Measurements from ENCODE around the gene TRIM63.
"Not testable (repeated sequence)": the region's sequence is repeated elsewhere in the genome, so short reads cannot be mapped to it uniquely, and the experiment has no call there.

TRIM63 gene

DNA sequence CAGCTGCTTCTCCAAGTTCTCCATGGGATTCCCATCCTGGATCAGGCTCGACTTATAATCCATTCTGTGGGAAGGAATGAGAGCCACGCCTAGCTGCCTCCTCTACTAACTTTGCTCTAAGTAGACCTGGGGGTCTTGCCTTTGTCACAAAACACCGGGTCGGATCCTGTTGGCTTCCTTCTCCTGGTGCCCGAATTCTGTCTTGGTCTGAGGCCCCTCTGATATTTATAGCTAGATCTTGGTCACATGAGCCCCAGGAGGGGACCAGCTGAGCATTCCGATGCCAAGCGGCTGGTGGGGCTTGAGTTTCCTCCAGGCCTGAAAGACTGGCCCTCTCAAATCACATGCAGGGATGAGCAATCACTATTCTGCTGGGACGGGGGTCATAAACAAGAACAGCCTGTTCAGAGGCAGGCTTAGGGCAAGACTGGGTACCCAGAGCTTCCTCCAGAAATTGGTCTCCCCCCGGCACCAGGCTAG, at the start of gene TRIM63:
Gene TRIM63, minus strand, starts transcription at position 199 of the 480 bp plus-strand sequence. Its CDS starts 136 bp downstream, at position 63.
- no peak for DNase-seq (ENCODE audit: low read depth in 2 of 2)

DNA sequence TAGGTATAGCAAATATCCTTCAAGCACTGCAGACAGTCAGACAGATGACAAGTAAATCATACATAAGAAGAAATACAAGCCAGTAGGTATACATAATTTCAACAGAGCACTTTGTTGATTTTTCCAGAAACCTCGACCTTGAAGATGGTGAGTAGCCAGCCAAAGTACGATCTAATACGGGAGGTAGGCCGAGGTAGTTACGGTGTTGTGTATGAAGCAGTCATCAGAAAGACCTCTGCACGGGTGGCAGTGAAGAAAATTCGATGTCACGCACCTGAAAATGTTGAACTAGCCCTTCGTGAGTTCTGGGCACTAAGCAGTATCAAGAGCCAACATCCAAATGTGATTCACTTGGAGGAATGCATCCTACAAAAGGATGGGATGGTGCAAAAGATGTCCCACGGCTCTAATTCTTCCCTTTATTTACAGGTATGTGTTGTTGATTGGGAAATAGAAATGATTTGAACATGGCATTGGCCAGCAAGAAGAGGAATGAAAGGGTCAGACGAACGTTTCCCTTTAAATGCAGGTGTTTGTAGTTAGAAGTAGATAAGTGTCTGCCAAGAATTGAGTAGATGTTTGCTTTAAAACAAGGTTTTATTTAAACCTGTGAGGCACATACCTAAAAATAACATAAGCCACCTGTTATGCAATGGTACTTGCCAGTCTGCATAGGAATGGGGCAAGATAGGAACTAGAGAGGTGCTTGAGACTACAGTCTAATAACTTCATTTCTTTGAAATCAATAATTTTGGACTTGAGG, 46.9 kb upstream of the TRIM63 start:
- no peak for DNase-seq (ENCODE audit: low read depth in 2 of 2)

DNA sequence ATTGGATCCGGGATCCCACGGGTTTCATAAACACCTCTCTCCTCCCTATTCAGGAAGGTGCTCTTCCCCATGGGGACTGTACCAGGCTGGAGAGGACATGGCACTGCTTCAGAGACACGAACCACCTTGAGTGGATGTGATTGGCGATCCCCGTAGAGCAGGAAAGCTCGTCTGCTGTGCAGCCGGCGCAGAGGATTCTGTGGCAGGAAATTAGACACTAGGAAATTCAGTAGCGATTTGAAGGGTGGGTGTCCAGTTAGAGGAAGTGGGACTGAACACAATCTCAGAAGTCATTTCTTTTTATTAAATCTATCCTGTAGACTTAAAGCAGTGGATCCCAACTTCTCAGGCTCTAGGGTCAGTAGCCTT, 45.0 kb upstream of the TRIM63 start:
- no peak for DNase-seq (ENCODE audit: low read depth in 2 of 2)

DNA sequence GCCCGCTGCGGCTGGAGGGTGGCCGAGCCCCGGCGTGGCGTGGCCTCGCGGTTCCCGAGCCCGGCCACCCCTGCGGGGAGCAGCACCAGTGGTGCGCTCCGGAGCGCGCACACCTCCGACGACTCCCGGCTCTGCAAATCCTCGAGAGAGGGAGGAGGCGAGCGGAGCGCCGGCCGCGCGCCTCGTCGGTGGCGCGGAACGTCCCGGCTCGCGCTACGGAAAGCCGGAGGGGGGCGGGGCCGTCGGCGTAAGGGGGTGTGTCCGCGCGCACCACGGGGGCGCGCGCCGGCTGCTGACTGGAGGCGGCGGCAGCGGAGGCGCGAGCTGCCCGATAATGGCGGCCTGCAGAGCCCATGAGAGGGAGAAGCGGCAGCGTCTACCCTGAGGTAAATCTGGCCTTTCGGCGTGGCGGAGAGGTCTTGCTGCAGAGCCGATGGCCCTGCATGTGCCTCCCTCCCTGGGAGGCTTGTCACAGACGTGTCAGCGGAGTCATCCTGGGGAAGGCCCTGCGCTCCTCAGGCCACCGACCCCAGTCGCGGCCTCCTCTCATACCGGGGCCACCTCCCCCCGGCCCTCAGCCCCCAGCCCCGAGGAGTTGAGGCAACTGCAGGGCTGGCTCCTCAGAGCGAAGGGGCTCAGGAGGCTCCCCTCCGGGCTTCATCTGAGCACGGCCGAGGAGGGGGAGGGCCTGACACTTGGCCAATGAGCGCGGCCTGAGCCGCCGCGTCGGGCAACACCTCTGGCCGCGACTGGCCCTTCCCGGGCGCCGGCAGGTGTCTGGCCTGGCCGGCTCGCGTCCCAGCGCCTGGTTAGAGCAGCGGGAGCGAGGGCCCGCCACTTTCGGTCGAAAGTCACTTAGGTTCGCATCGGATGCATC, 44.3 kb upstream of the TRIM63 start, which contains the start of gene PDIK1L:
Gene PDIK1L, plus strand, starts transcription at position 295 of the 877 bp plus-strand sequence. CDS start 2,485 bp downstream, outside the sequence.
- peak; percentile 84 to 92 for DNase-seq (ENCODE audit: low read depth in 2 of 2)

DNA sequence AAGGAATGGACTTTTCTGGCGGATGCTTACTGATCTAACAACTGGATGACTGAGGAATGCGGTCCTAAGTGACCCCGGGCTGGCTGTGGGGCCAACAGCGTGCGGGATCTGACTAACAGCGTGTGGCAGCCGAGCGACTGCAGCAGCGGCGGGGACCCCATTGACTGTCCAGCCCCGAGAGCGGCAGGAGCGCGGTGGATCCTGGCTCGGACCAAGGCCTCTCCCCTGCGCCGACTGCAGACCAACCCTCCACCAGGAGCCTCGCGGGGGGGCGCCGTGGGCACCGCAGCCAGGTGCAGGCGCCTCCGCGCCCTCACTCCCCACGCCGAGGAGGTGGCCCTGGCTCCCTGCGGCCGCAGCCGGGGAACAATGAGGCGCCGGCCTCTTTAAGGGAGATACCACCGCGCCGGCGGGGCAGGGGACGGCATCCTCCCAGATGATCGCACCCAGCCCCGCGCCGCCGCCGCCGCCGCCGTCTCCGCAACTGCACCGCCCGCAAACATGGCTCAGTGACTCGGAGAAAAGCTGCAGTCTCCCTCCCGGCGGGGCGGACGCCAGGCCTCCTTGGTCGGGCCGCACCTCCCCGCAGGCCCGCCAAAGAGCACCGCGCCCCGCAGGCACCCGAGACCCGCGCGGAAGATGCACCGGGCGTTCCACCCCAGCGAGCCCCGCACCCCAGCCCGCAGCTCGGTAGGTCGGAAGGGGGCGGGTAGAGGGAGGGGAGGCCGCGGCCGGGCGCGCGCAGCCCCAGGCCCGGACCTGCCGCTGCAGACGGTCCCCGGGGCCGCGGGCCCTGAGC, 43.5 kb upstream of the TRIM63 start:
- DNase-seq (ENCODE audit: low read depth in 2 of 2): peak; percentile 54 to 60

DNA sequence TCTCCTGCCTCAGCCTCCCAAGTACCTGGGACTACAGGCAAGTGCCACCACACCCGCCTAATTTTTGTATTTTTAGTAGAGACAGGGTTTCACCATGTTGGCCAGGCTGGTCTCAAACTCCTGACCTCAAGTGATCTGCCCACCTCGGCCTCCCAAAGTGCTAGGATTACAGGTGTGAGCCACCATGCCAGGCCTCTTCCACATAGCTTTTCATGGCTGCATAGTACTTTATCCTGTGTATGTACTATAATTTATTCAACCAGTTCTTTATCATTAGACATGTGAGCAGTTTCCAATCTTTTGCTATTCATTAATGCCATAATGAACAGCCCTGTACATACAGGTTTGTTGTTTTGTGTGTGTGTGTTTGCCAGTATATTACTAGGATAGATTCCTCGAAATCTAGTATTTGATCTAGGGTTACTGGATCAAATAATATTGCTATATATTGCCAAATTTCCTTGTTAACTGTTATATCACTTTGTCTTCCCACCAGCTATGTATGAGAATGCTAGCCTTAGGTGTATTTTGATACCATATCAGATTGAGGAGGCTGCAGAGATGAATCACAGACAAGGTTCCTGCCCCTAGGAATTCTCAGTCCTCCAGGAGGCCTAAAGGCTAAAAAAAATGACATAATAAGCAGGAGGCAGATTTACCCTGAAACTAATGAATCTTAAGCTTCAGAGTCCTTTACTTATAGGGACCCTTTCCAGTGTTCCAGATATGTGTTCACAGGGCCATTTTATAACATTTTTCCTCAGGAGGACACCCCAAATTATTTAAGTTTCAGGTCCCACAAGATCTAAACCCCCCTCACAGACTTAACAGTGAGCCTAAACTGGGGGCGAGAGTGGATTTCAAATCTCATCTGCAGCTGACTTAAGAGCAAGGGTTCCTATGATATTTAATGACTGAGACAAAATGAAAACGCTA, 42.1 kb upstream of the TRIM63 start:
- no peak for DNase-seq (ENCODE audit: low read depth in 2 of 2)

DNA sequence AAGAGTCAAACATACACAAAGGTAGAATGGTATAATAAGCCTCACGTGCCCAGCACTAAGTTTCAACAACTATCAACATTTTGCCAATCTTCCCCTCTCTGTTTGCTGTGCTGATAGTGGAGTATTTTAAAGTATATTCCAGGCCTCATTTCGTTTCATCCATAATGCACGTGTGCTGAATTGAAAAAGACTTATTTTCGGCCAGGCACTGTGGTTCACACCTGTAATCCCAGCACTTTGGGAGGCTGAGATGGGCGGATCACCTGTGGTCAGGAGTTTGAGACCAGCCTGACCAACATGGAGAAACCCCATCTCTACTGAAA, 37.8 kb upstream of the TRIM63 start:
- not testable (repeated sequence) for DNase-seq (ENCODE audit: low read depth in 2 of 2)

DNA sequence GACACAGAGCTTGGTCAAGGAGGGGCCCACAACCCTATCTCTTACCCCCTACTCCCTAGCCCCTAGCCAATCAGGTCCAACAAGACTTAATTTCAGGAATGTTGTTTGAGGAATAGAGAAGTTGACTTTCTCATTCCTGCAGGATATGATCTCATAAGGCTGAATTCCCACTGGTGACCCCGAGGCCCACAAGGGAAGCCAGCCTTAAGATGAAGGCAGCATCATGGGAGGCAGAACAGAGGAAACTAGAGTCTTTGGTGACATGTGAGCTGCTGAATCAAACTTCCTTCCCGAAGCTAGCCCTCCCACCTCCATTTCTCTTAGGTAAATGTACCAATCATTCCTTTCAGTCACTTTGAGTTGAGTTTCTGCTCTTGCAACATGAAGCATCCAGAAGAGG, 35.1 kb upstream of the TRIM63 start:
- DNase-seq (ENCODE audit: low read depth in 2 of 2): no peak

DNA sequence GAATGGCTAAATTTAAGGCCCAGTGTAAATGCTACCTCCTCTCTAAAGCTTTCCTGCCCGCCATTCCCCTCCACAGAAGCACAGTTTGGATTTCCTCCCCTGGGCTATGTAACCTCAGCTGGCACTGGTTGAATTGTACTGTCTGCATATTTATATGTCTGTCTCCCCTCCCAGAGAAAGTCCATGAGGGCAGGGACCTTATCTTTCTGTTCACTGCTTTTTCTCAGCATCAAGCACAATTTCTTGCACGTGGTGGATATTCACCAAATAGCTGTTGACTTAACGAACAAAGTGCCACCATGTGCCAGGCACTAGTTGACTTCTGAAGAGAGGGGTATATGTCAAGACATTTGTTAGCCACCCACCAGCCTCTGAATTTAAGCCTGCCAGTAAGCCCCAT, 34.7 kb upstream of the TRIM63 start:
- DNase-seq (ENCODE audit: low read depth in 2 of 2): no peak

DNA sequence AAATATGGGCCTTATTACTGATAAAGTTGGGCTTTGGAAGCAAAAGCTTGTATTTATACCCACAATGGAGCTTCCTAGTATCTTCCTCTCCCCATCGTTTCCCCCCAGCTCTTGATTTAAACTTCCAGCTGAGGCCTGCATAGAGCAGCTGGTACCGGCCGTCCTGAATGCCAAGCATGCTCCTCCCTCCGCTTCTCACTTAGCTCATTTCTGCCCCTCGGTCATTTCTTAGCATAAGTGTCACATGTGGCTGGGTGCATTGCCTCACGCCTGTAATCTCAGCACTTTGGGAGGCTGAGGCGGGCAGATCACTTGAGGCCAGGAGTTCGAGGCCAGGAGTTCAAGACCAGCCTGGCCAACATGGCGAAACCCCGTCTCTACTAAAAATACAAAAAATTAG, 32.8 kb upstream of the TRIM63 start:
- not testable (repeated sequence) for DNase-seq (ENCODE audit: low read depth in 2 of 2)

DNA sequence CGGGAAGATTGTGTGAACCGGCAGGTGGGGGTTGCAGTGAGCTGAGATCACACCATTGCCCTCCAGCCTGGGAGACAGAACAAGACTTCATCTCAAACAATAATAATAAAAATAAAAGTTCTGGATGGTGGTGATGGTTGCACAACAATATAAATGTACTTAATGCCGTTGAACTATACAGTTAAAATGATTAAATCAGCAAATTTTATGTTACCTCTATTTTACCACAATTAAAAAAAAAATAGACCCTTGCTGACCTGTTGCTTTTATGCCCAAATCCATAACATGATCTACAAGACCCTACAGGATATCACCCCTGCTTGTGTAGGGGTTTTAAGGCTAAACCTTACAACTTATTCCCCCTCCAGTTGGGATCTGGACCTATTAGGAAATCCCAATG, 32.4 kb upstream of the TRIM63 start:
- DNase-seq (ENCODE audit: low read depth in 2 of 2): no peak

DNA sequence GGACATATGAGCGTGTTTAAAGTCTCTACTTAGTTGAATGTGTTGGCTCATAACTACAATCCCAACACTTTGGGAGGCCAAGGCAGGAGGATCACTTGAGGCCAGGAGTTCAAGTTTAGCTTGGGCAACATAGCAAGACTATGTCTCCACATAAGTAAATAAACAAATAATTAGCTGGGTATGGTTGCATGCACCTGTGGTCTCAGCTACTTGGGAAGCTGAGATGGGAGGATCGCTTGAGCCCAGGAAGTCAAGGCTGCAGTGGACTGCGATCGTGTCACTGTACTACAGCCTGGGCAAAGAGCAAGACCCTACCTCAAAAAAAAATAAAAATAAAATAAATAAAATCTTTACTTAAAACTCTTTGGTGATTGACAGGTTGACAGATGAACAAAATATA, 31.2 kb upstream of the TRIM63 start:
- no peak for DNase-seq (ENCODE audit: low read depth in 2 of 2)

DNA sequence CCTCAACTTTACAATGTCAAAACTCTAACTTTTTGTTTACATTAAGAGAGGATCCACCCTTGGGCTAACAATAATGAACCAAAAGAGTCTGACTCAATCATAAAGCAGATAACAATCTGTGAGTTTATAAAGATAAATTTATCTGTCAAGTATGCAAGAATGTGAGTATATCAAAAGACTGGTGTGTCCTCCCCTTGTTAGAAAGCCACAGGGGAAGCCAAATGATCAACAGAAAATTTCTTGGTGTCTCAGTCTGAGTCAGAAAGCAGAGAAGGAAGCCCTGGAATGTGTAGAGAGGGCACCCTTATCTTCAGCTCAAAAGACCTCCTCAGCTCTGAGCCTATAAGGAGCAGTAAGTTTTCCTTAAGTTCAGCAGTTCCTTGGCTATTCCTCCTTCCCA, 30.3 kb upstream of the TRIM63 start:
- DNase-seq (ENCODE audit: low read depth in 2 of 2): no peak

DNA sequence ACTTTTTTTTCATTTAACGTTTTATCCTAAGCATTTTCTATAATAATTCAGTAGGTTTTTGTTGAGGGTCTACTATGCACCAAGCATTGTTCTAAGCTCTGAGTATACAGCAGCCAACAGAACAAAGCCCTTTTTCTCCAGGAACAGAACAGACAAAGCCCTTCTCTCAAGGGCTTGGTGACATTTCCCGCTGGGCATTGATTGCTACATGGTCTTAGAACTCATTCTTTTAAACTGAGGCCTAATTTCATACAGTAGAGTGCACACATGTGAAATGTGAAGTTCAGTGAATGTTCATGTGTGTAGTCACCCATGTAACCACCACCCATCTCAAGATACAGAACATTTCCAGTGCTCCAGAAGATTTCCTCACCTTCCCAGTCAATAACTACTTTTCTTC, 29.0 kb upstream of the TRIM63 start:
- no peak for DNase-seq (ENCODE audit: low read depth in 2 of 2)

DNA sequence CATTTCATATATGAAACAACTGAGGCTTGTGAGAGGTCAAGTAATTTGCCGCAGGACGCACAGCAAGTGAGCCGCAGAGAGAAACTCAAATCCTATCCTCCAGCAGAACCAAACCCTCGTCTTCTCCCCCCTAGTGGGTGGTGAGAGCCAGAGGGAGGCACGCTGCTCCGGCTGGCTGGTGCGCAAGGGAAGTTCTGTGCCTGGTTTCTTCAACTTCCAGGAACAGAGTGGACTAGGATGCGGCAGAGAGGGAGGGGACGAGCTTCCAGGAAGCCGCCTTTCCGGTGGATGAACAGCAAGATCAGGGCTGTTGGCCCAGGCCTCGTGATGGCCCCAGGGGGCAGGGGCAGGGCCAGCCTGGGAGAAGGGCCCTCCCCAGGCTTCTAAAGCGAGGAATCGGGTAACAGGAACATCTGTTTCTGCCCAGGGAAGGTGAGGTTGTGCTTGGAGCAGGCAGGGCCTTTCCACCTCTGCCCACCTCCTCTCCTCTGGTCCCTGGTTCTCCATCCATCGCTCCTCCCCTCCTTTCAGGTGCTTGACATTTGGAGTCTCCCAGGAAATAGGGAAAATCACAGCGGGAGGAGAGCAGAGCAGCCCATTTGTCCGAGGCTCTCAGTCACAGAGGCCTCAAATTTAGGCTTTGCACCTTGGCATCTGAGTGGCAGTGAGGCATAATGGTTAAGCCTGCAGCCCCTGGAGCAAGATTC, 27.4 kb upstream of the TRIM63 start:
- no peak for DNase-seq (ENCODE audit: low read depth in 2 of 2)

DNA sequence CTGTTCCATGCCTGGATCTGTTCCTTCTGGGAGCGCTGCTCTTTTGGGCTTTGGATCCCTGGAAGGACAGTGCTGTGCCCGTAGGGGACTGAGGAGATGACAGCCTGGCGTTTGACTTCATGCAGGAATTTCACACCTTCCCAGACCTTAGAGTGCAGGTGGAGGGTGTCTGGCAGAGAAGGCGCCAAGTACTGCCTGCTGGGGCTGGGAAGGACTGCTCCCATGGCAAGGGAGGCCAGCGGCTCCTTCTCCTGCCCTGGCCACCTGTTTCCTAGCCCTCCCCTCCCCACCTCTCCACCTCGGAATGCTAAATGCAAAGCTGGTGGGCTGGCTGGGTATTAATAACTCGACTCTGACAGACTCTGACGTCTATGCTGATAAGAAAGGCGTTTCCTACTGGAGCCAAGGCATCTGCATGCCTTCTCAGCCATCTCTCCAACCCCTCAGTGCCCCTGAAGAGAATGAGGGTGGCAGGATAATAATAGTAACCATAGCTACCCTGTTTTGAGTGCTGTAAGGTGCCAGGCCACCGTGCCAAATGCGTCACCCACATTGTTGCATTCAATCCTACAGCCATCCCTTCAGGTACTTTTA, 26.7 kb upstream of the TRIM63 start:
- DNase-seq (ENCODE audit: low read depth in 2 of 2): no peak

DNA sequence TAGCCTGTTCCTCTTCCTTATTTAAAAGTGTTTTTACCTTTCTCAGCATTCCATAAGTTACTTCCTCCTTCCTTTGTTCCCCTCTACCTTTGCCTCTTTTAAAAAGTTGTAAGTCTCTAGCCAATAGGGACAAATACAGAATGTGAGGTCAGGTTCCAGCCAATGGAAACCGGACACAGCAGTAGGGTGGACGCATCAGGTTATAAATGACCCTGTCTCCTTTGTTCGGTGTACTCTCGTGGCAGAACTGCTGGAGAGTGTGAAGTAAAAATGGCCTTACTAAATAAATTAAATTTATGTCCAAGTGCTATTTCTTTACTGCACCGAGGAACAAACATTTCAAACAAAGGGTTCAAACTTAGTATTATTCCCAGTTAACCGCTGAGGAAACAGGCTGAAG, 26.1 kb upstream of the TRIM63 start:
- not testable (repeated sequence) for DNase-seq (ENCODE audit: low read depth in 2 of 2)

DNA sequence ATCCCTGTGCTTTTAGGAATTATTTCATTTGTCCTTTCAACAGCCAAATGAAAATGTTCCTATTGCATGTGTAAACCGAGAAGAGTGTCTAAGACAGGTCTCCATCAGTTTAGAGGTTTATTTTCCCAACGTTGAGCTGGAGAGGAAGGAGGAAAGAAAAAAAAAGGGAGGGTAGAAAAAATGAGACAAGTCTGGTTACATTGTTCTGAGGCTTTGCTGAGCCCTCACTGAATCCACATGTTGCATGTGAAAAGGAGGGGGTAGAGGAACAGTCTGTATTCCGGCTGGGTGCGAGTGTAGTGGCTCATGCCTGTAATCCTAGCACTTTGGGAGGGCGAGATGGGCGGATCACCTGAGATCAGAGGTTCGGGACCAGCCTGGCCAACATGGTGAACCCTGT, 25.0 kb upstream of the TRIM63 start:
- no peak for DNase-seq (ENCODE audit: low read depth in 2 of 2)

DNA sequence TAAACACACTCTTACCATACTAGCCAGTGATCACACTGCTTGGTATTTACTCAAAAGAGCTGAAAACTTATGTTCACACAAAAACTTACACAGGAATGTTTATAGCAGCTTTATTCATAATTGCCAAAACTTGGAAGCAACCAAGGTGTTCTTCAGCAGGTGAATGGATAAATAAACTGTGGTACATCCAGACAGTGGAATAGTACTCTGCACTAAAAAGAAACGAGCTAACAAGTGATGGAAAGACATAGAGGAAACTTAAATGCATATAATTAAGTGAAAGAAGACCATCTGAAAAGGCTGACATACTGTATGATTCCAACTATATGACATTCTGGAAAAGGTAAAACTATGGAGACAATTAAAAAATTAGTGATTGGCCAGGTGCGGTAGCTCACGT, 23.5 kb upstream of the TRIM63 start:
- DNase-seq (ENCODE audit: low read depth in 2 of 2): no peak

DNA sequence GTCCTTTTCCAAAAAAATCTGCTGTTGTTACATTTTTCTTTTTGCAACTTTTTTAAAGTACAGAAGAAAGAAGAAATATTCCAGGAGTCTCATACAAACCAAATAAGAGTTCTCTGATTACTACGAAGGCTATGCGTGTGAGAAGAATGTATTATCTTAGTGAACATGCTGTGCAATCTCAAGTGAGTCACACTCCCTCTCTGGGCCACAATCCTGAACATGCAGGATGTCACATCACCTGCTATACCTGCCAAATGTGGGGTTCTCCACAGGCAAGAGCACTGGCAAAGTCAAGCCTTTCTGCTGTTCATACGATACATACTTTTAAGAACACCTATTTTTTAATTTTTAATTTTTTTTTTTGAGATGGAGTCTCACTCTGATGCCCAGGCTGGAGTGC, 21.7 kb upstream of the TRIM63 start:
- DNase-seq (ENCODE audit: low read depth in 2 of 2): no peak
